ENCODE measurements around the gene HIRA.
"Not testable (repeated sequence)": the region's sequence is repeated elsewhere in the genome, so short reads cannot be mapped to it uniquely, and the experiment has no call there.

Gene HIRA

DNA sequence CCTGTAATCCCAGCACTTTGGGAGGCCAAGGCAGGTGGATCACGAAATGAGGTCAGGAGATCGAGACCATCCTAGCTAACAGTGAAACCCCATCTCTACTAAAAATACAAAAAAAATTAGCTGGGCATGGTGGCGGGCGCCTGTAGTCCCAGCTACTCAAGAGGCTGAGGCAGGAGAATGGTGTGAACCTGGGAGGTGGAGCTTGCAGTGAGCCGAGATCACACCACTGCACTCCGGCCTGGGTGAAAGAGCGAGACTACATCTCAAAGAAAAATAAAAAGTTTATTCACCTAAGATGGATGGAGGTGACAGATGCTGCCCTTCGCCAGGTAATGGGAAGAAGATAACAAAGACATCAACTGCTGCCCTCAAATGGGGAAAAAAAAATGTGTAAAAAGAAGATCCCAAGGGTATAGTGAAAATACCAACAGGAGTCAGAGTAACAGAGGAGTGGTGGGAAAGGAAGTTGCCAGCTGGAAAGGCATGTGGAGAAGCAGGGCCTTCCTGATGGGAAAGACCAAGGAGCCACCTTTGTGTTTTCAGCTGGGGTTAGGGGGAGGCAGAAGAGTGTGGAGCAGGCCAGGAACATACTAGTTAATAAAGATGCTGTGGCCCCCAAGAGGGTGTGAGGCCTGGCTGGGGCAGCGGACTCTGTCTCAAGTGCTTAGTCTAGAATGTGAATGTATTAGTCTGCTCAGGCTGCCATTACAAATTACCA, 5.1 kb upstream of the HIRA start:
- DNase-seq, result not testable (repeated sequence)

DNA sequence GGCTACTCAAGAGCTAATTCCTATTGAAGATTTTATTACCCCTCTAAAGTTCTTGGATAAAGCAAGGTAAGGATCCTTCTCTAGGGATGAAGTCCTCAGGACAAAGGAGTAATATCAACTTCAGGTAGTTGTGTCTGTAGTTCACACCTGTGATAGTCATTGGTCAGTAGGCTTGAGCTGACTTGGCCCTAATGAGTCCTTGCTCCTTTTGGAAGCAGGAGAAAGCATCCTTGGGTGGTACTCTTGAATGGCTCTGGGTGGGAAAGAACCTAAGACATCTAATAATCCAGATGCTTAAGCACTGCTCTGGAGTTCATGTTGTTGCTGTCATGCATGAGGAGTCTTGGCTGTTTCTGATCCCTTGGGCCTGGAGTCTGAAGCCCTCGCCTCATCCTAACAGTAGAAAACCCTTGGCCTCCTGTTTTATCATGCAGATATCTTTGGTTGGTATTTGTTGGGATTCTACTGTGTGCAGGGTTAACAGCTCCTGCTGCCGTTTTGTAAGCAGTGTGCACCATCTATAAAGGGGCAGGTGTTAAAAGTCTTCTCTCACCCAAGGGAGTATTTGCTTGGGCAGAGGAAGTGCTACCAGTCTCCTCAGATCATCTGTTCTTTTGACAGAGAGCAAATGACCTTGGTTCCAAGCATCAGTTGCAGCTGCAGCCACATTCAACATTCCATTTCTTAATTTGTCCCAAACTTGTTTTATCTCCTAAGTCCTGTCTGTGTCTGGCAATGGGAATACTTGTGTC, 3.5 kb upstream of the HIRA start:
- no peak for DNase-seq

DNA sequence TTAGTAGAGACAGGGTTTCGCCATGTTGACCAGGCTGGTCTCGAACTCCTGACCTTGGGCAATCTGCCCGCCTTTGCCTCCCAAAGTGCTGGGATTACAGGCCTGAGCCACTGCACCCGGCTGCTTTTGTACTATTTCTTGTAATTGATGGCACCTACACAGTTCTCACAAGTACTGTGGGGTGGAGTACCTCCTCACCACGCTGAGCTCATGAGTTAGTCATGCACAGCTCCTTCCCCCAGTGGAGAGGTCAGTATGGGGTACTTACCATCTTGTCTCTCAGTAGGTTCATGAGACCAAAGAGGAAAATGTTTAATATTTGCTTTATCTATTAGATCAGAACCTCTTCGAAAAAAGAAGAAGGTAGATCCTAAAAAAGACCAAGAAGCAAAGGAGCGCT, 2.9 kb upstream of the HIRA start:
- no peak for DNase-seq

DNA sequence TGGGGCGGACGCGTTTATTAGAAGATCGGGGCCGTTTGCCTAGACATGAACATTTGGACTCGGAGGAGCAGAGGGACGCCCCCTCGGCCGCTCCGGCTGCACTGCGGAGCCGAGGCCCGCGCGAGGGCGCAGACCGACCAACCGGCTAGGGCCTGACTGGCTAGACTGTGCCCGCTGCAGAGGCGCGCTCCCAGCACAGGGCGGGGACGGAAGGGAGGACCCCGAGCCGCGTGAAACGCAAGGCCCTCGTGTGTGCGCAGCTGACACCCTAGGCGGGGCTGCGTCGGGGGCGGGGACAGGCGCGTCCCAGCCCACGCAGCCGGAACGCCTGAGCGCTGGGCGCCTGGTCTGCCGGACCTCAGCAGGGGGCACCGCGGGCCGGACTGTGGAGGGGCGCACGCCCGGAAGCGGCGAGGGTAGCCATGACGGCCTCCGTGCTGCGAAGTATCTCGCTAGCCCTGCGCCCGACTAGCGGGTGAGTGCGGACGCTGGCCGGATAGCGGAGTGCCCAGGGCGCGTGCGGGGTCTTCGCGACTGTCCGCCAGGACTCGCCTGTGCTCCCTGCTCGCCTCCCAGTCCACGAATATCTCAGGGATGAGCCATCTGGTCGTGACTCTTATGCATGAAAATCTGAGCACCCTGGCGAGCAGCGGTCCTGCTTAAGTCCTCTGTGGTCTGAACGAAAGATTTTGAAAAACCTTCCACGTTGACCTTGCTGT, 759 bp upstream of the HIRA start, which contains the start of gene MRPL40:
TSS of gene MRPL40 (plus strand) at position 413 of the 719 bp plus-strand sequence. CDS start at position 423, 10 bp downstream.
- peak; percentile 91 for DNase-seq

DNA sequence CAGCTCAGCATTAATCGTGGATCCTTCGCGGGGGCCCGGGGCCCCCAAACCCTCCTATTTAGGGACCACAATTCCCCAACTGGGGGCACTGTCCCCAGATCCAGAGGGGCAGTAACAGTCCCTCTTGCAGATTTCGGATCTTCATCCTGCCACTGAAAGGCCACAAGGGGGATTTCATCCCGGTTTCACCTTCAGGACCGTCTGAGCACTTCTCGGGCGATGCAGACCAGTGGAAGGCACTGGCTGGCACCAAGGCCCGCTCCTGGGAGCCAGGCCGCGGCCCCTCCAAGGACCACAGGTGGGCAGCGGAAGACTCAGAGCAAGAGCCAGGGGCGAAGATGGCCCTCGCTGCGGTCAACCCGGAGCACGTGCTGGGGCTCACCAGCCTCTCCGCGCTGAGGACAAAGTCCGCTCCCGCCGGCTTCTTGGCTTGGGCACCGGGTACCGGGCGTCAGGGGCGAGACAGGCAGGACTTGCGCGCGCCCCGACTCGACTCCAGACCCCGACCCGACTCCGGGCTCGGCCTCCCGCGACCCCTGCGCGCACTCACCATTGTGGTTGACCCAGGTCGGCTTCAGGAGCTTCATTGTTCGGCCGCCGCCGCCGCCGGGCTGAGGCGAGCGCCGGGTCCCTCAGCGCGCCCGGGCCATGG, 517 bp downstream of the HIRA start:
- peak; percentile 14 for DNase-seq

DNA sequence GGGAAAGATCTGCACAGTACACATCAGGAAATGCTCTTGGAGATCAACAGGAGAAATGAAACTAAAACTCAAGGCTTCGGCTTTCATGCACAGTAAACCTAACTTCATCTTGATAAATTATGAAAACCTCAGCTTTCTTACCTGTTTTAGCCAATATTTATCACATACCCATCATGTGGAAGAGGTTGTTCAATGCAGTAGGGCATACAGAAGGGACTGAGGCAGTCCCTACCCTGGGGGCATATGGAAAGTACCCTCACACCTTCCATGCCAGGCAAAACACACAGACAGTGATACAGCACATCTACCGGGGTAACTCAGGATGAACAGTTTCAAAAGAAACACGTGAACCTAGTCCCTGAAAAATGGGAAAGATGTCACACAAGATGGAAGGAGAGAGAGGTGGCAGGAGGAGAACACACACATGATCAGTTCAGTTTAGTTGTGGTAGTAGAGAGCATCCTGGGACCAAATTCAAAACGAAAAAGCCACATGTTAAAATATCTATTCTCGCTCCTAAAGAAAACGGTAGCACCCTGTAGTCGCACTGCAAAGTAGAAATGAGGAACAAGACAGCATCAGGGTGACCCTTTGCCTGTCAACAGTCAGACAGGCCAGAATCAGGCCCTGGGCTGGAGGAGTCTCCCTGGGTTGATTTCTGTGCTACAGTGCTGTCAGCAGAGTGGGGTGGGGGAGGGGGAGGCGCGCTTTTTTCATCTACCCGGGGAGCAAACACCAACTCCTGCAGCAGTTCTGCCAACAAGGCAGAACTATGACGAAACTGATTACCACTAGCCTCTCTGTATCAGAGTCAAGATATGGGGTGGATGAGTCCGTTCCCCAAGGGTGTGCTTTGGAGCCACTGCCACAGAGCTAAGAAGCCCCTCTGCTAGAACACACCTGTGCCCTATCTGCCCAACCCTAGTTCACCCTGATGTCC, 1.3 kb downstream of the HIRA start:
- peak; percentile 26 for DNase-seq

DNA sequence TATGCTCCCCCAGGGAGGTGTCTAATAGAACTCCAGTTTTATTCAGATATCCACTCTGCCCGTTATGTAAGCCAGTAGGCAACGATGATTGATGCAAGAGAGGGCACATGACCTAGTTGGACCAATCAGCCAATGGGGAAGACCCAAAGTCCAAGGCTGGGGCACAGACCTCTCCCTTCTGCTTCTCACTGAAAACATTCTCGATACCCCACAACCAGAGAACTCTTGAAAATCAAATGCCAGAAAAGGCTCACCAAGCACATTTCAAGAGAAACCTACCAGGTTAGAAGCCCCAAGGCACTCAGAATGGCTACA, 7.4 kb downstream of the HIRA start:
- DNase-seq, result no peak

DNA sequence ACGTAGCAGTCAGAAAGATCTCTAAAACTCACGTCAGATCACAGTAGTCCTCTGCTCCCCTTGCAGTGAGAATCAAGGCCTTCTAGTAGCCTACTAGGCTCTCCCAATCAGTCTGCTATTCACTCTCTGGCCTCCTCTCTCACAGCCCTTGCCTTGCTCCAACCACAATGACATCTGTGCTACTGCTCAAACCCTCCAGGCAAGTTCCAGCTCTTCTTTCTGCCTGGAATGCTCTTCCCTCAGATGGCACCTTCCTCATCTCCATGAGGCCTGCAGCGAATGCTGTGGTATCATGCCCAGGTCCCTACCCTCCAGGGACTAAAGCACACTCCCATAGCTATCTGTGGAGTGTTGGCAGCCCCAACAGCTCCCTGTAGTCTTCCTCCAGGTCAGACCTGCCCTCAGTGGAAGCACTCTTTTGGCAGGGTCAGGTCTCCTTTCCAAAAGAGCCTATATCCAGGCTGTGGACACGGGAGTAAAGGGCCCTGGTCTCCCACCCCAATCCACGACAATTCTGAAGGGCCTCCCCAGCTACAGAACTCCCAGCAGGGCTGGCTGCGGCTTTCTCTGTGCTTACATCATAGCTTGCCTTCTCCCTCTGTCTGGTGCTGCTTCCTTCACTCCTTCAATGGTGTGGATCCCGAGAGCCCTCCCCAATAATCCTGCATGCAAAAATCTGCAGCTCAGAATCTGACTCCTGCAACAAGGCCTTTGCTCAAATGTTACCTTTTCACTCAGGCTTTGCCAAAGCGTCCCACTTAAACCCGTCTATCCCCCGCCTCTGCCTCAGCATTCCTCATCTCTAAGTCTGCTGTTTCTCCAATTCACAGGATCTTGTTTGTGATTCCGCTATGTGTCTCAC, 8.9 kb downstream of the HIRA start:
- DNase-seq, result no peak

DNA sequence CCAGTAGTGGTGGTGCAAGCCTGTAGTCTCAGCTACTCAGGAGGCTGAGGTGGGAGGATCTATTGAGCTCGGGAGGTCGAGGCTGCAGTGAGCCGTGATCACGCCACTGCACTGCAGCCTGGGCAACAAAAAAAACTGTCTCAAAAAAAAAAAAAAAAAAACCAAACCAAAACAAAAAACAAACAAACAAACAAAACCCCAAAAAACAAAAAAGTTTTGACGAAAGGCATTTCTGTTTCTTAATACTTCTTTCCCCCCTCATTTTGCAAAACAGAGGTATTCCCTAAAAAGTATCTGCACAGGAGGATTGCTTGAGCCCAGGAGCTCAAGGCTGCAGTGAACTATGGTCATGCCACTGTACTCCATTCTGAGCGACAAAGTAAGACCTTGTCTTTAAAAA, 11.2 kb downstream of the HIRA start:
- no peak for DNase-seq

DNA sequence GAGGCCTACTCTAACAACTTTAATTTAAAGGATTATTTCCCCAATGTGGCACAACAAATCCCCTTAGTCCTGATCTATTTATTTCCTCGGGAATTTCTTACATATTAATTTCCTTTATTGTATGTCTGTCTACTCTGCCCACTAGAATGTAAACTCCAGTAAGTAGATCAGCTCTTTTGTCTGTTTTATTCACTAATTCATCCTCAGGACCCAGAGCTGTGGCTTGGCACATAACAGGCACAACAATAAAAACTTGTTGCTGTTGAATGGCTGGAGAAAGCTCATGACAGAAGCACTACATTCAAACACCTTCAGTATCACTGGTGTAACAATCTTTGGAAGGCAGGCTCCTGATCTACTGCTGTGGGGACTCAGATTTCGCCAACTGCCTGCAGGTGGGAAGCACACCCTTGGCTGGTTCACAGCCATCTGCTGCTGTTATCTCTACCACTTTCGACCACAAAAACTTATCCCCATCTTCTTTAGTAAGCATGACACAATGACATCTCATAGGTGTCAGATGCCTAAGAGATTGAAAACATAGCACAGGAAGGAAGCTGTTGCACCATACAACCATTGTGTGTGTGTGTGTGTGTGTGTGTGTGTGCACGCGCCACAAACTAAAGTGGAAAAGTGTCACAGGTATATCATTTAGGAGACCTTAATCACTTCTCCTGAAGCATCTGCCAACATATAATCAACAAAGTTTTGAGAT, 11.9 kb downstream of the HIRA start:
- DNase-seq, result peak; percentile 23

DNA sequence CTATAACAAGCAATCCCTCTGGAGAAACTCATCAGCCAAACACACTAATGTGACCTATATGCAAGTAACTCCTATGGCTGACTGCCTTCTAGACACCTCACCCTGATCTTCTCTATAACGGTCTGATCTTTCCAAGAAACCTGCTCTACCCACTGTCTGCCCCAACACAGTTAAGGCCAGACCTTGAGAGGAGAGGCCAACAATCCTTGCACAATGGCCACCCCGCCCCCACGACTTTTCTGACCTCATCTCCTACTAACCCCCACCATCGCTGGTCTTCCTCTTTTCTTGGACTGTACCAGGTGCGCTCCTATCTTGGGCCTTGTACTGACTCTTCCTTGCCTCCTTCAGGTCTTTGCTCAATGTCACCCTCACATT, 12.5 kb downstream of the HIRA start:
- no peak for DNase-seq

DNA sequence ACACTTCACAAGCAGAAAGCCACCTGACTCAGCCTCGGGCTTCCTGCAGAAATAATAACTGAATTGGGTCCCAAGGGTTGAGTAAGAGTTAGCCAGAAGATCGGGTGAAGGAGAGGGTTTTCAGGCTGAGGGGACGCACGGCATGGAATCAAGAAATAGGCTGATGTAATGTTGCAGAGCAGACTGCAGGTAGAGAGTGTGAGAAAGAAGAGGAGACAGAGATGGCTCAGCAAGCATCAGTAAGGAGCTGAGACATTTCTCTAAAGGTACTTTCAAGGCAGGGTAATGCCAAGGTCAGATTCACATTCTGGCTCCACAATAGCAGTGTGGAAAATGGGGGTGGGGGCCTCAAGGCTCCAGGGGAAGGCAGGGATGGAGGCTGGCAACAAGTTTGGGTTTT, 18.6 kb downstream of the HIRA start:
- DNase-seq, result no peak

DNA sequence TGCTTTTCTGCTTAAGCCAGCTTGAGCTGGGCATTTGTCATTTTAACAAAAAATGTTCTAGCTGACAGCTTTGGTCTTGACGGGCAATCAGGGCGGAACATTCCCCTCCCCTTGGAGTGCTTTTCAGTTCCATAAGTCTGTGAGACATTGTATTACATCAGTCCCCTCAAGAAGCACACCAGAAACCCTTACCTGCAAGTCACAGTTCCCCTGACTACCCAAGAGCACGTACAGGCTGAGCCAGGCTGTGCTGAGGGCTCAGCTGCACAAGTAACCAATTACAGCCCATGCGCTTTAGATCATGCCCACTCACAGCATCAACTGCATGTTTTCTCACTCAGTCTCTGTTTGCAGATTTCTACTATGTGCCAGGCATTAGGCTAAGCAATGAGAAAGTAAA, 19.1 kb downstream of the HIRA start:
- no peak for DNase-seq

DNA sequence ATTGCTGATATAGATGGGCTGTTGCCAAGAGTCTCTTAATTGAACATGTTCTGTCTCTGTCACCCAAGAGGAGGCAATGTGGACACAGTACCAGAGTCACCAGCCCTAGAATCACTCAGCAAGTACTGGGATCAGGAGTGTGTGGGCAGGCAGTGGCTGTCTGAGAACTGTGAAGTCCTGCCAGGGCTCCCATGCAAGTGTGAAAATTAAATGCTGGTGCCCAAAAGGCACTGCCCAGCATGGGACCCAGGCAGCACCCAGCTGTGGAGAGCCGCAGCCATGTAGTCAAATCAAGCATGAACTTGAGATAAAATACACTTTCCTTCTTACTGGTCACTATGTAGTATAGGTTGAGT, 19.9 kb downstream of the HIRA start:
- no peak for DNase-seq

DNA sequence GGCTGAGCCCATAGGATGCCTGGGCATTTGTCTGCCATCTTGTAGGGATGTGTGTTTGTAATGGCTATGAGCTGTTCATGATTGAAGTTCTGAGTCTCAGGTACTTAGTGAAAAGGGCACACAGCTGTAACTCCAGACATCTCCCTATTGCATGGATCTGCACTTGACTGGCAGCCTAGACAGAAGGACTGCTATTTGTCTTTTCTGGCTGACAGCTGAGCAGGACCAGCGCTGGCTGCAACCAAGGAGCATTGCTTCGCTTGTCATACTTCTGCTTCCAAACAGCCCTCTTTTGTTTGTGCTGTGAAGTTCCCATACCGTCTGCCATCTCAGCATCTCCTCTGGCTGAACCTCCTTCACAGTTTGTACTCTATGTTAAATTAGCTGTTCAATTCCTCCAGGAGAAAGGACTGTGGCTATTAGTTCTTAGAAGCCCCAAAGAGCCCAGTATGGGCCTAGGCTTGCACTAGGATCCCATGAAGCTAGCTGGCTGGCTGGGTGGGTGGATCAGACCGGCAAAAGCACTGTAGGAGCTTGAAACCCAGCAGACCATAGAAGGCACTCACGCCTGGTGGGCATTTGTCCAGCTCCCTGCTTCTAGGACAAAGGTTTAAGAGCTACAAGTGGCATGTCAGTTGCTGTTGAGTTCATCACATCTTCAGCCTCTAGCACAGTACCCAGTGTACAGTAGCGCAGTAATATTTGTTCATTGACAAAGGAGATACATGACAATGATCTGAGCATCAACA, 20.4 kb downstream of the HIRA start:
- DNase-seq, result no peak

DNA sequence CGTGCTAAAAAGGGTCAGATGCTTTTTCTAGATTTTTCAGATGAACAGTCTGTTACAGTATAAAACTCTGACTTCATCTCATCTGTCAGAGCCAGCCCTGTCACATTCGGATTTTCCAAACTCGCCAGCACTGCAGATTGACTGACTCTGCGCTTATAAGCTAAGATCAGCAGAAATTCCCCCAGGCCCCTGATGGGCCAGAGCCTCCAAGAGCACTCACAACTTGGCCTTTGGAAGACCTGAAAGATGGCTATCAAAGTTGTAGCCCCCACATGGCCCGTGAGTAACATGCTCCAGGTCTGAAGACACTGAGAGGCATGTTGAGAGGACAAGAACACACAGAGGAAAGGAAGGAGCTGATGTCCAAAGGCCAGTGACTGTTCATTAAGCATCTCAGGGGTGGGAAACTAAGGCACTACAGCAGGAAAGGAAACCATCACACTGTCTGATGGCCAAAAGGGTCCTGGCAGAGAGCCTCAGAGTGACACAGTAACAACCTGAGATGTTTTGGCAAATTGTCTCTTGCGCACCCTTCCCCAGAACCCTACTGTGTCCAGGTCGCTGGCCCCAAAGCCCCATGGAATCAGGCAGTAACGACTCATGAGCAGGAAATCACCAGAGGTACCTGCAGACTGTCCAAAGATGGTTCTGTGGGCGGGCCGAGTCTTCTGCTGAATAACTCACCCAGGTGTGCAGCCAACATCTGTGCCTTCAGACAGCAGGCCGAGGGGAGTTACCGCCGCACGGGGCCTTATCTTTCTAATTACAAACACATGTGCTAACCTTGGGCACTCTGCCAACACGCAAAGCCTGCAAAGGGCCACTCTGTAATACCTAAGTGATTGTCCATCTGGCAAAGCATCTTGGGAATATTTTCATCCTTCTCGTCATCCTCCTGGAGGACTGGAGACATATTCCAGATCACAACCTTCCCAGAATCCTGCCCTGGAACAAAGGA, 23.6 kb downstream of the HIRA start:
- no peak for DNase-seq

DNA sequence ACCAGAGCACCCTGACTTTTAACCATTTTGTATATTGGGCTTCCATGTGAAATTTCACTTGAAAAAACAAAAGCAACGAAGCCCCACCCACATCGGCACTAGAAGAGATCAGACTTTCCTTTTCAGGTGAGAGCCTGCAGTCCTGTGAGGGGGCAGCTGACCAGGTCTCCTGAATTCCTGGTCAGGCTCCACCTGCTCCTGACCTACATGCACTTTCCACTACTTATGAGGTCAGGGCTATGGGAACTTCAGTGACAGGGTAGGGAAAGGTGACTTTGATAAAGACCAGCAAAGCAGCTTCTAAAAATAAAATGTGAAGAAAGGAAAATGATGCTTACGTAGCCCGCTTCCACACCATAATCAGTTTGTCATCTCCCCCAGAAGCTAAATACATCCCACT, 24.7 kb downstream of the HIRA start:
- no peak for DNase-seq

DNA sequence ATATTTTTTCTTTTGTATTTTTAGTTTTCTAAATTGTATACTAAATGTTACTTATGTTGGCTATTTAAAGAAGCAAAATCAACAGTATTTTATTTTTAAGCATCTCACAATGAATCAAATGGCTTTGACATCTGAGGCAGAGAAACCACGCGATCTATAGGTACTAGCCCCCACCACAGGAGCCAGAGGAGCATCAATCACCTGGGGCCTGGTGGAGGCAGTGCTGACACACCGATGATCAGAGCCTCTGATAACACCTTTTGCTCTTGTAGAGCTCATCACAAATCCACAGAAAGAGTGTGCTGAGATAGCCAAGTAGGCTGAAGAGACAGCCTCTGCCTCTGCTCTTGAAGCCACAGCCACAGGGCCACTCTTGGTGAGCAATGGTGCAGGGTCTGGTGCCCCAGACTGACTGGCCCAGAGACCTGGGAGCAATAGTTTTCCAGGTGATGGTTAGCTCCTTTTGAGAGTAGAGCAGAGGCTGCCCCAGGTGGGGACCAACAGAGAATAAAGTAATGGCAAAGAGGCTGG, 25.2 kb downstream of the HIRA start:
- DNase-seq, result no peak

DNA sequence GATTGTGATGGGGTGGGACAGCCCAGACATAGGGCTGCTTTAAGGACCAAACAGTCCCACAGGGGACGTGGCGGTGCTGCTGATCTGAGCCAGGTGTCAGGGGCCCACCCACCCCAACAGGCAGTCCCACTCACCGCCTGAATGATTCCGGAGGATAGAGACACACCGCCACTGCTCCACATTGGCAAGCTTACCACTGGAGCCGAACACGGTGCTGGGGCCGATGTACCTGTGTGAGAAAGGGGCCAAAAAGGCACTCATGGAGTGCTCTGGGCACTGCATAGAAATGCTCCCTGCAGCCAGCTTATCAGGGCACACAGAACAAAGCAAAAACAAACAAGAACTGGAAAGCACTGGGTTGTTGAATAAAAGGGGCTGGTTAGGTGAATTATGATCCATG, 25.9 kb downstream of the HIRA start:
- DNase-seq, result no peak
